Sigmoid colon (tissue), 3 donors: ENCODE results near the gene HSPA6.
"Not testable (repeated sequence)": the region's sequence is repeated elsewhere in the genome, so short reads cannot be mapped to it uniquely, and the experiment has no call there.

Experiments
- POLR2A ChIP-seq, 2 donors: fragments of 450-650 bp; IDR thresholded peaks; one replicate each; pipeline ENCODE4 v1.6.1; 2016; ENCODE audit warnings: antibody characterized with exemption in 2 of 2, mild to moderate bottlenecking in 2 of 2, moderate library complexity in 2 of 2
- TF ChIP-seq, protein P1 (sequence below), 4 experiments: fragments of 450-650 bp in 3 of 4; fragments of 200-600 bp in 1 of 4; IDR thresholded peaks; one replicate each; pipeline ENCODE4 v1.5.1; 2016 to 2019; ENCODE audit warnings: antibody characterized with exemption in 4 of 4, mild to moderate bottlenecking in 3 of 4, moderate library complexity in 2 of 4

DNA sequence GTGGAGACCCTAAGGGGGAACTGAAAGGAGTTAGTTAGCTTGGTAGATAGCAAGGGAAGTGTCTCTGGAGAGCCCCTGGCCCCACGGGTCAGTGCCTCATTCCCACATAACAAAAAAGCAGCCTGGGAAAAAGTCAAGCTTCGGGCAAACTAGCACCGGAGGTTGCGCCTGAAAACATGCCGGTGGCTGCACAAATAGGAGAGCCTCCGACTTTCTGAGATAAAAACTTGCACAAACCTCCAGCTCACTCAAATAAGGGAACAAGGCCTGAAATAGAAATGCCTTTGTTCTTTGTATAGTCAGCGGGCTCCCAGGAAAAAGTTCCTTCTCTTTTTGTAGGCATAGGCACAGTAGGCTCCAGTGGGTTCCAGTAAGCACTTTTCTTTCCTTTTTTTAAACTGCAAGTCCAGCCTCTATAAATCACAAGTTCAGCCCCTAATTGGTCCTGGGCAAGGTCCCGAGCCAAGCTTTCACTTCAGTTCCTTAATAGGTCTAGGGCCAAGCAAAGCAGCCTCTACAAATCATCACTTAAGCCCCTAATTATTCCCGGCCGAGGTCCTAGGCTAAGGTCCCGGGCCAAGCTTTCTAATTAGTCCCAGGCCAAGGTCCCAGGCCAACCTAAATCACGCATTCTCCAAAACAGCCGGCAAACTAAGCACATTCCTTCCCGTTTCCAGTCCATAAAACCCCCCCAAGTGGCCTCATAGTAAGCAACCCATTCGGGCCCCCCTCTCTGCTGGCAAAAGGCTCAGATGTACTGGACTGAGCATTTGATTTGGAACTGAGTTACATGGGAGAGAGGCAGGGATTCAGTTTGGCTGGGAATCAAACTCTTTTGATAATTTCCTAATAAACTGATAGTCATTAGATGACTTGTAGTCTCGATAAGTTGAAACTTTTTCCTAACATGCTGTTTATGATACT lies 8.6 kb downstream of the HSPA6 start:
- TF ChIP-seq, protein P1, sequence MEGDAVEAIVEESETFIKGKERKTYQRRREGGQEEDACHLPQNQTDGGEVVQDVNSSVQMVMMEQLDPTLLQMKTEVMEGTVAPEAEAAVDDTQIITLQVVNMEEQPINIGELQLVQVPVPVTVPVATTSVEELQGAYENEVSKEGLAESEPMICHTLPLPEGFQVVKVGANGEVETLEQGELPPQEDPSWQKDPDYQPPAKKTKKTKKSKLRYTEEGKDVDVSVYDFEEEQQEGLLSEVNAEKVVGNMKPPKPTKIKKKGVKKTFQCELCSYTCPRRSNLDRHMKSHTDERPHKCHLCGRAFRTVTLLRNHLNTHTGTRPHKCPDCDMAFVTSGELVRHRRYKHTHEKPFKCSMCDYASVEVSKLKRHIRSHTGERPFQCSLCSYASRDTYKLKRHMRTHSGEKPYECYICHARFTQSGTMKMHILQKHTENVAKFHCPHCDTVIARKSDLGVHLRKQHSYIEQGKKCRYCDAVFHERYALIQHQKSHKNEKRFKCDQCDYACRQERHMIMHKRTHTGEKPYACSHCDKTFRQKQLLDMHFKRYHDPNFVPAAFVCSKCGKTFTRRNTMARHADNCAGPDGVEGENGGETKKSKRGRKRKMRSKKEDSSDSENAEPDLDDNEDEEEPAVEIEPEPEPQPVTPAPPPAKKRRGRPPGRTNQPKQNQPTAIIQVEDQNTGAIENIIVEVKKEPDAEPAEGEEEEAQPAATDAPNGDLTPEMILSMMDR (IDR thresholded peaks at IDR 0.05): not testable (repeated sequence)
- not testable (repeated sequence) for TF ChIP-seq POLR2A (IDR thresholded peaks at IDR 0.05)
